NCI-H187 treated with DMSO at 0.1 percent for 48 hours (cell line): ENCODE results near the gene ZNF689.
"Not testable (repeated sequence)": the region's sequence is repeated elsewhere in the genome, so short reads cannot be mapped to it uniquely, and the experiment has no call there.

Source experiments
- DNase-seq: peaks from one replicate; lab custom pipeline; 2025; lab: John Stamatoyannopoulos, UW

ZNF689 gene

GRCh38 chr16:30600215-30600614 lies 10.0 kb downstream of the ZNF689 start:
- DNase-seq = no peak

DNA sequence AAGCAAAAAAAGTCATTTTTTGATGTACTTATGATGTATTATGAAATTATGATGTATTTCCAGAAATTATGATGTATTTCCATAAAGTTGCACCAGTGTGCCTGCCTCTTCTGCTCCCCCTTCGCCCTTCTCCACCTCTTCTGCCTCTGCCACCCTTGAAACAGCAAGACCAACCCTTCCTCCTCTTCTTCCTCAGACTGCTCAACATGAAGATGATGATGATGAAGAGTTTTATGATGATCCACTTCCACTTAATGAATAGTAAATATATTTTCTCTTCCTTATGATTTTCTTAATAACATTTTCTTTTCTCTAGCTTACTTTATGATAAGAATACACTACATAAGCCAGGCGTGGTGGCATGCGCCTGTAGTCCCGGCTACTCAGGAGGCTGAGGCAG lies 17.3 kb downstream of the ZNF689 start:
- DNase-seq = no peak

GRCh38 chr16:30590869-30591268 lies 19.3 kb downstream of the ZNF689 start:
- not testable (repeated sequence) for DNase-seq

GRCh38 chr16:30589582-30589981 lies 20.6 kb downstream of the ZNF689 start:
- not testable (repeated sequence) for DNase-seq

DNA sequence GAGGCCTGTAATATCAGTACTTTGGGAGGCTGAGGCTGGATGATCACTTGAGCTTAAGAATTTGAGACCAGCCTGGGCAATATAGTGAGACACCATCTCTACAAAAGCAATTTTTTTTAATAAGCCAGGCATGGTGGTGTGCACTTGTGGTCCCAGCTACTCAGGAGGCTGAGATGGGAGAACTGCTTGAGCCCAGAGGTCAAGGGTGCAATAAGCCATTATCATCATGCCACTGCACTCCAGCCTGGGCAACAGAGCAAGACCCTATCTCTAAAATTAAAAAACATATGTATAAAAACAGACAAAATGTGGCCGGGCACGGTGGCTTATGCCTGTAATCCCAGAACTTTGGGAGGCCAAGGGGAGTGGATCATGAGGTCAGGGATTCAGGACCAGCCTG lies 21.5 kb downstream of the ZNF689 start:
- no peak for DNase-seq

DNA sequence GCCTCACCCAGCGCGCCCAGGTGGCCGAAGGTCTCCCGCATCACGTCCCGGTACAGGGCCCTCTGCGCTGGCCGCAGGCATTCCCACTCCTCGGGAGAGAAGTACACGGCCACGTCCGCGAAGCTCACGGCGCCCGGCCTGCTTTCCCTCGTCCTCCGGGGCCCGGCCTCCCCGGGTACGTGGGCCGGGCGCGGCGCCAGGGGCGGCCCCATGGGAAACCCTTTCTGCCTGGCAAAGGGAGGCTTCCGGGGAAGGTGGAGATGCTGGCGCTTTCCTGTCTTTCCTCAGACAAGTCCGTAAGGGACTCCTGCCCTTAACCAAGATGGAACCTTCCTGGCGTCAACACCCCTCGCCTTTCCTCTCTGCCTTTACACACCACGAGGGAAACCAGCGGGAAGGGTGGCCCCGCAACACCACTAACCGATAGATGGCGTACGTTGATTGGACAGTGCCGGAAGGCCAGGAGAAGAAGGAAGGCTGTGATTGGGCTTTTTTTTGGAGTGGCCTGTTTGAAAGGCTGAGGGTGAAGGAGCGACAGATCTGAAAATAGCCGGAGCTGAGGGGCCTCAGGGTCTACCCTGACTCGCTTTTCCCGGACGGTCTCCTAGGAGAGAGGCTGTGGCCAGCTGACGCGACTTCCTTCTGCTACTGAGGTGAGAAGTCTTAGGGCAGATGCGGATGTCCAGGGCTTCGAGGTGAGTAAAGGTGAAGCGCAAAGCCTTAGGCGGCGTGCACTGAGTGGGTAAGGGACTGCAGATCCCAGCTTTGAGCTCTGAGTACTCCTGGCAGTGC lies 24.6 kb downstream of the ZNF689 start, which contains the start of gene ZNF785:
Gene ZNF785 (minus strand): TSS at position 298 of the 792 bp plus-strand sequence. CDS start 86 bp downstream, at position 212.
- DNase-seq = peak; percentile 84

DNA sequence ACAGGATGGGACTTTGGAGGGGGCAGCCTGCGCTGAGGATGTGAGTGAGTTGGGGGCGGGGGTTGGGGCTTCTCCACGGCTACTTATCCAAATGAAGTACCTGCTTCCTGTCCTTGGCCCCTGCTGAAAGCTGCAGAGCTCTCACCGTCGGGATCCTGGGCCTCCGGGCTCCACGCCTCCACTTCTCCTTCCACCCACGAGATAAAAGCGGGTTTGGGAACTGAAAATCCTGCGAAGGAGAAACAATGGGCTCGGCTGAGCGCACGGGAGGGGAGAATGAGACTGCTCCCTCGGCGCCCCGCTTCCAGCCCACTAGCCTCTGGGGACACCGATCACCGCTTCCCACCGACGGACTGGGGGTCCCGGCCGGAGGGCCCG lies 25.2 kb downstream of the ZNF689 start:
- DNase-seq = no peak

DNA sequence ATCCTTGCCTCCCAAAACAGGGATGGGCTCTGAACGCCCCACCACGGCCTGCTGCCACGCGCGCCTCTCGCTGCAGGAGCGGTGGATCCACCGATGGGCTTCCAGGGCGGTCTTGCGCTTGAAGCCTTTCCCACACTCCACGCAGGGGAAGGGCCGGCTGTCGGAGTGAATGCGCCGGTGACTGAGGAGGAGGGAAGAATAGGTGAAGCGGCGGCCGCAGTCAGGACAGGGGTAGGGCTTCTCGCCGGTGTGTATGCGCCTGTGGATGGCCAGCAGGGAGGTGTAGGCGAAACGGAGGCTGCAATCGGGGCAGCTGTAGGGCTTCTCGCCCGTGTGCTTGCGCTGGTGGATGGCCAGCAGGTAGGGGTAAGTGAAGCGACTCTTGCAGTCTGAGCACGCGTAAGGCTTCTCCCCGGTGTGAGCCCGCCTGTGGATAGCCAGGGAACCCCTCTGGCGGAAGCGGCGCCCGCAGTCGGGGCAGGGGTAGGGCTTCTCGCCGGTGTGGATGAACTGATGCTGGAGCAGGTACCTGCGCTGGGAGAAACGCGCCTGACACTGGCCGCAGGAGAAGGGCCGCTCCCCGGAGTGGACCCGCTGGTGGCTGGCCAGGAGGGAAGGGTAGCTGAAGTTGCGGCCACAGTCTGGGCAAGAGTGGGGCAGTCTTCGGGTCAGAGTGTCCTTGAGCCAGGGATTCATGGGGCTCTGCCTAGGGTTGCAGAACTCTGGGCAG lies 27.4 kb downstream of the ZNF689 start:
- DNase-seq = no peak

- no peak for DNase-seq
Measured at GRCh38 chr16:30581457-30581856, 28.7 kb downstream of the ZNF689 start.

GRCh38 chr16:30574678-30575077 lies 35.5 kb downstream of the ZNF689 start:
- no peak for DNase-seq

- peak; percentile 89 for DNase-seq
Measured at GRCh38 chr16:30571445-30572322, 38.5 kb downstream of the ZNF689 start, which contains the start of gene ZNF688. ZNF688 (minus strand) TSS chr16:30571714; CDS start chr16:30571629, 85 bp downstream.

- DNase-seq = no peak
Measured at GRCh38 chr16:30570636-30571444, 39.3 kb downstream of the ZNF689 start.

GRCh38 chr16:30569746-30570635 lies 40.2 kb downstream of the ZNF689 start:
- DNase-seq = no peak

GRCh38 chr16:30569281-30569680 lies 40.9 kb downstream of the ZNF689 start:
- DNase-seq = no peak

GRCh38 chr16:30567991-30568638 lies 42.1 kb downstream of the ZNF689 start:
- DNase-seq = no peak

DNA sequence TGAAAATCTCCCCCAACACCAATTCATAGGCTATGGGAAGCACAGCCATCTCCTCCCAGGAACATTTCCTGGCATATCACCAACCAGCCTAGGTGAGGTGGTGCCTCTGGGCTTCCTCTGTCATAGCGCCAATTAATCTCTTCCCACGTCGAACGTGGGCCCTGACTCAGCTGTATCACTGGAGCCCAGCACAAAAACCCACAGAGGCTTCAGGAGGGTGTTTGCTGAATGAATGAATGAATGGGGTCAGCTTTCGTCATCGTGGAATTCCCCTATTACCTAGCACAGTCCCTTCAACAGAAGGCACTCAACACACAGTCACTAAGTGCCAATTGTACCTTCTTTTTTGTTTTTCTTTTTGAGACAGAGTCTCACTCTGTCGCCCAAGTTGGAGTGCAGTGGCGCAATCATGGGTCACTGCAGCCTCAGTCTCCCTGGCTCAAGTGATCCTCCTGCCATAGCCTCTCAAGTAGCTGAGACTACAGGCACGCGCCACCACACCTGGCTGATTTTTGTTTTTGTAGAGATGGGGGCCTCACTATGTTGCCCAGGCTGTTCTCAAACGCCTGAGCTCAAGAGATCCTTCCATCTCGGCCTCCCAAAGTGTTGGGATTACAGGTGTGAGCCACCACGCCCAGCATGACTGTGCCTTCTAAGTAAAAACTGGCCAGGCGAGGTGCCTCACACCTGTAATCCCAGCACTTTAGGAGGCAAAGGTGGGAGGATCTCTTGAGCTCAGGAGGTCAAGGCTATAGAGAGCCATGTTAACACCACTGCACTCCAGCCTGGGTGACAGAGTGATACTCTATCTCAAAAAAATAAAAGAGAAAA lies 42.8 kb downstream of the ZNF689 start:
- DNase-seq = no peak

- no peak for DNase-seq
Measured at GRCh38 chr16:30566531-30566930, 43.7 kb downstream of the ZNF689 start.

DNA sequence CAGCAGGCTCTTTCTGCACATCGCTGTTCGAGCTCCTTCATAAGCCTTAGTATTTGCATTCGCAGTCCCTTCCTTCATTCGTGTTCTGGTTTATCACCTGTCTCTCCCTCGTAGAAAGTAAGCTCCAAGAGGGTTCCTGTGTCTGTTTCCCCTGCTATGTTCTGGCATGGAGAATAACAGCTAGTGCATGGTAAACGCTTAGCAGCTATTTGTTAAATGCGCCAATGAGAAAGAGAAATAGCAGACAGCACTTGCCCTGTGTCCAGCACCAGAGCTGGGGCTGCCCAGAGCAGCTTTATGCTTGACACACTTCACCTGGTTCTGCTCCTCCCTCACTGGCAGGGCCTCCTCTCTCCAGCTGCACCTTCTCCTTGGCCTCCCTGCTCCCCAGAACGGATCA lies 44.2 kb downstream of the ZNF689 start:
- DNase-seq = no peak

DNA sequence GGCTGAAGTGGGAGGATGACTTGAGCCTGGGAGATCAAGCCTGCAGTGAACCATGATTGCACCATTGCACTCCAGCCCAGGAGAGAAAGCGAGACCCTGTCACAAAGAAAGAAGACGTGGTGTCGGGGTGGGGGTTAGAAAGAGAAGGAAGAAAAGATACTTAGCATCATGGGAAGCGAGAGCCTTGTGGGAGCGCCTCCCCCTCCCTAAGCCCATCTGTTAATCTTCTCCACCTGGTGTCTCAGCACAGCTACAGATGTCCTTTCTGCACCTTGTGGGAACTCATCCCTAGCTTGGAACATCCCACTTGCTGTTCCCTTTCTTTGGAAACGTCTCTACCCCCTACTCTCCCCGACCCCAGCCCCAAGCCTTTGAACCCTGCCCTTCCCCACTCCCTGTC lies 44.7 kb downstream of the ZNF689 start:
- DNase-seq = no peak
